A673 (cell line): Measurements from ENCODE around the gene RAB22A. TPM values are rescaled to one million over a fixed set of nuclear protein-coding genes. Genes with fewer than 3 reads are reported as not detected.

Experiments used
- BruUV-seq: library from RNA; stranded (reverse); fragments of 400-500 nt; replicated peaks from 2 replicates; lab custom pipeline; 2021; lab: Mats Ljungman, UMichigan
- CTCF ChIA-PET: fragments of 300-600 bp; sonication (Branson Sonifier 250); formaldehyde crosslinking; loops from one replicate; lab custom pipeline; 2022; ENCODE audit warnings: antibody characterized with exemption; lab: Charles Lee
- POLR2A ChIA-PET: fragments of 300-600 bp; sonication (Branson Sonifier 250); formaldehyde crosslinking; loops from one replicate; lab custom pipeline; 2022; ENCODE audit warnings: antibody characterized with exemption; ENCODE audit not compliant: low non-redundant PET; lab: Charles Lee
- DNase-seq: peaks from one replicate; pipeline ENCODE4 v3.0.0-alpha.2; 2015; ENCODE audit warnings: low spot score
- H3K27ac ChIP-seq: fragments of 200-600 bp; sonication (generic); 2 replicates; pipeline ENCODE4 v1.5.1; 2016; ENCODE audit warnings: mixed run types, low read depth, mild to moderate bottlenecking, mixed read lengths, antibody characterized with exemption, low read length; ENCODE audit not compliant: poor library complexity, severe bottlenecking
- H3K27me3 ChIP-seq: fragments of 200-600 bp; sonication (generic); replicated peaks from 2 replicates; pipeline ENCODE4 v1.6.1; 2017; ENCODE audit warnings: mixed run types, low read depth, mild to moderate bottlenecking, mixed read lengths, antibody characterized with exemption, low read length; ENCODE audit not compliant: insufficient read depth, poor library complexity
- H3K36me3 ChIP-seq: fragments of 200-600 bp; sonication (generic); 2 replicates; pipeline ENCODE4 v1.6.1; 2016; ENCODE audit warnings: mixed run types, mild to moderate bottlenecking, mixed read lengths, antibody characterized with exemption, low read length; ENCODE audit not compliant: insufficient read depth, poor library complexity, severe bottlenecking
- H3K4me1 ChIP-seq: fragments of 200-600 bp; sonication (generic); 2 replicates; pipeline ENCODE4 v1.6.1; 2017; ENCODE audit warnings: mixed run types, mild to moderate bottlenecking, mixed read lengths, antibody characterized with exemption, low read length; ENCODE audit not compliant: insufficient read depth, poor library complexity, severe bottlenecking
- H3K4me3 ChIP-seq: fragments of 200-600 bp; sonication (generic); 2 replicates; pipeline ENCODE4 v1.5.1; 2016; ENCODE audit warnings: low read depth, mixed run types, mild to moderate bottlenecking, mixed read lengths, low read length; ENCODE audit not compliant: poor library complexity, severe bottlenecking
- H3K9me3 ChIP-seq: fragments of 200-600 bp; sonication (generic); 2 replicates; pipeline ENCODE4 v1.6.1; 2016; ENCODE audit warnings: mixed run types, low read depth, mild to moderate bottlenecking, mixed read lengths, antibody characterized with exemption, low read length; ENCODE audit not compliant: poor library complexity, severe bottlenecking
- CTCF ChIP-seq: fragments of 300-800, 200-600 bp; sonication (generic); conservative IDR thresholded peaks from 2 replicates; pipeline ENCODE4 v1.5.1; 2017; ENCODE audit warnings: low read depth, mild to moderate bottlenecking, antibody characterized with exemption, low read length, moderate library complexity, mixed read lengths
- EZH2 ChIP-seq: fragments of 200-600 bp; sonication (generic); IDR thresholded peaks from 2 replicates; pipeline ENCODE4 v1.6.1; 2017; ENCODE audit warnings: borderline replicate concordance, low read depth, mild to moderate bottlenecking, mixed read lengths, antibody characterized with exemption, low read length; ENCODE audit not compliant: poor library complexity, severe bottlenecking
- intact Hi-C: fragments of 100-400 bp; cut with micrococcal nuclease; formaldehyde crosslinking; loops from one replicate; pipeline ENCODE4 v1.10.0; 2022; ENCODE audit not compliant: unreplicated experiment
- total RNA-seq: library from RNA; stranded (reverse); gene quantifications from 2 replicates; pipeline ENCODE4 v1.2.3, GENCODE V29; 2021

The RAB22A gene
- total RNA-seq, 1 experiment from 2014 or later, result 14.6 TPM

GRCh38 chr20:58394801-58395200, 85.3 kb downstream of the RAB22A start:
- intact Hi-C loops, result no loop called here
- H3K27ac ChIP-seq, result no peak overlapping the region
- no peak for DNase-seq
- ChIA-PET CTCF (no interaction called here), POLR2A (no interaction called here)
- peaks cover 9% of the 10 kb centered on the region for H3K4me1 ChIP-seq
- TF ChIP-seq EZH2, result no peak
- H3K4me3 ChIP-seq, result no peak overlapping the region
- no TSS peak for BruUV-seq
- peaks cover 7% of the 10 kb centered on the region for H3K36me3 ChIP-seq
- no peaks in the 10 kb centered on the region for H3K27me3 ChIP-seq
- no peaks in the 10 kb centered on the region for H3K9me3 ChIP-seq

GRCh38 chr20:58395604-58396003, 86.1 kb downstream of the RAB22A start:
- Histone ChIP-seq H3K36me3 (peaks cover 7% of the 10 kb centered on the region), H3K9me3 (no peaks in the 10 kb centered on the region), H3K27ac (no peak overlapping the region), H3K27me3 (no peaks in the 10 kb centered on the region), H3K4me3 (no peak overlapping the region), H3K4me1 (peaks cover under 1% of the 10 kb centered on the region)
- ChIA-PET POLR2A (no interaction called here), CTCF (no interaction called here)
- BruUV-seq, result no TSS peak
- TF ChIP-seq EZH2 (no peak), CTCF (no peak)
- no peak for DNase-seq
- intact Hi-C loops, result no loop called here

- ChIA-PET POLR2A (no interaction called here), CTCF (interaction anchor here (0.7 kb wide), 1 partner anchor 54 kb away, joined by 5 read pairs; no protein-coding TSS in a partner anchor)
- TF ChIP-seq CTCF (no peak), EZH2 (no peak)
- intact Hi-C loops, result no loop called here
- DNase-seq, result no peak
- Histone ChIP-seq H3K27ac (no peak overlapping the region), H3K4me1 (no peaks in the 10 kb centered on the region), H3K36me3 (peaks cover 3% of the 10 kb centered on the region), H3K9me3 (no peaks in the 10 kb centered on the region), H3K27me3 (no peaks in the 10 kb centered on the region), H3K4me3 (no peak overlapping the region)
- no TSS peak for BruUV-seq
These were observed 87.9 kb downstream of the RAB22A start for GRCh38 chr20:58397429-58397828.

- no peaks in the 10 kb centered on the region for H3K27me3 ChIP-seq
- H3K27ac ChIP-seq, result no peak overlapping the region
- no peak for DNase-seq
- ChIA-PET POLR2A (no interaction called here), CTCF (no interaction called here)
- H3K9me3 ChIP-seq, result no peaks in the 10 kb centered on the region
- intact Hi-C loops, result no loop called here
- BruUV-seq, result no TSS peak
- peaks cover 3% of the 10 kb centered on the region for H3K36me3 ChIP-seq
- H3K4me1 ChIP-seq, result no peaks in the 10 kb centered on the region
- TF ChIP-seq EZH2, result no peak
- TF ChIP-seq CTCF, result no peak
- H3K4me3 ChIP-seq, result no peak overlapping the region
These were observed 88.7 kb downstream of the RAB22A start for GRCh38 chr20:58398254-58398653.
